Measurements from ENCODE around the gene GRID1.
"Not testable (repeated sequence)": the region's sequence is repeated elsewhere in the genome, so short reads cannot be mapped to it uniquely, and the experiment has no call there.

The GRID1 gene

DNA sequence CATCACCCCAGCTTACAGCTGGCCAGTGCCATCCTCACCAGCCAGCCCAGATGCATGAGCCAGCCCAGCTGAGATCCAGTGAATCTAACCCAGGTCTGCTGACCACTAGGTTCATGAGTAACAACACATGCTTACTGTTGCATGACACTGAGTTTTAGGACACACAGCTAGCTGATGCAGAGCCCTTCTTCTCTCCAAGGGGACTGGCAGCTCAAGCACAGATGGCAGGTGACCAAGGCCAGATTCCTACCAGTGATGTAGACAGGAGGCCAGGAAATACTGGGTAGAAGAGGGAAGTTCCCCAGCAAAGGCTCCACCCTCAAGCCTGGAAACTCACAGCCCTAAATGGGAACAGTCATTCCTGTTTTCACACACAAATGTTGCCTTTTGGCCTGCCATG, 236.6 kb downstream of the GRID1 start:
- DNase-seq = no peak

DNA sequence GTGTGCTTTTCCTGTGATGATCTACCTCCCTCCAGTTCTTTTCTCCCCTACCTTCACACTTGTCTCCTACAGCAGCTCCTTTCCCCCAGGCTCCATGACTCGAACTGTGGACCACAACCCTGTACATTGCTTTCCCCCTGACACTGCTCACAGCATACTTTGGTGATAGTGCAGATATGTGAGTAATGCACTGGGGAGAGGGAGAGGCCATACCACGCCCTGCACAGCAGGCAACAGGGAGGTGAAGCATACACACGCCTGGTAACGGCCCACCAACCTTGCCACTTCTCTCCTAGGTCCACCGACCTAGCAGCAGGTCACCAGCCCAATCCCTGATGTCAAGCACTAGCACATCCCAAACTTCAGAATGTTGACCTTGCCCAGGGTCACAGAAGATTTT, 238.2 kb downstream of the GRID1 start:
- DNase-seq = no peak

DNA sequence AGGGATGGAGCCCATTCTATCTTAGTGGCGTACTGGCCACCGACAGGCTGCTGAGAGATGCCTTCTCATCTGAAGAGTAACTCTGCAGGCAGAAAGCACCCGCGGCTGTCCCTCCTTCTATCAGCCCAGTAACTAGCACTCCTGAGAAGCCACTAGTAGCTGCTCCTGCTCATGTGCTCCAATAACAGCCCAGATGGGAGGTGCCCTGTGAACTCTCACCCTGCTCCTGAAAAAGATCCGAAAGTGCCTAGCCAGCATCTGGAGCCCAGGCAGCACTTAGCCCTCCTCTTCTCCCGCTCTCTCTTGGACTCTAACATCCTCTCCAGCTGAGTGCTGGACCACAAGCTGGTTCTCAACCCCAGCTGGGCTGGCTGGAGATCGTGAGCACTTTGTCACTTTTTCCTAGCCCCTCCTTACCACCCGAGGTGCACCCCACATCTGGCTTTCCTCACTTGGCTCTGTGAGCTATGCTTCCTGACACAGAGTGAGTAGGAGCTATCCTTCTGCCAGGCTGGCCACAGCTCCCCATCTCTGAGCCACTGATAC, 239.2 kb downstream of the GRID1 start:
- no peak for DNase-seq

DNA sequence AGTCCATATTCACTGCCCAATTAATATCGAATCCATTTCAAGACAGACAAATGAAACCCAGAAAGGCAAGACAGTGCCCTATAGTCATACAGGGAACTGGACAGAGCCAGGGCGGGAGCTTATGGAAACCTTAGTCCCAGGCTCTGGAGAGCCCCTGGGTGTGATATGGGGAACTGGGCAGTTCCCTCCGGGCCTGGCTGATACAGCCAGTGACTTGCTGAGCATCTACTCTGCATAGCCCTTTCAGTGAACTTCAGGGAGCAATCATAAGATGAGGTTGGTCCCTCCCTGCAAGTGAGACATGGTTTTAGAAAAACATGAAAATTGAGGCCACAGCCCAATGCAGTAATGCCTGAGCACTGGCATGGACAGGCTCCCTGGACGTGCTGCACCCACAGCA, 241.9 kb downstream of the GRID1 start:
- no peak for DNase-seq

DNA sequence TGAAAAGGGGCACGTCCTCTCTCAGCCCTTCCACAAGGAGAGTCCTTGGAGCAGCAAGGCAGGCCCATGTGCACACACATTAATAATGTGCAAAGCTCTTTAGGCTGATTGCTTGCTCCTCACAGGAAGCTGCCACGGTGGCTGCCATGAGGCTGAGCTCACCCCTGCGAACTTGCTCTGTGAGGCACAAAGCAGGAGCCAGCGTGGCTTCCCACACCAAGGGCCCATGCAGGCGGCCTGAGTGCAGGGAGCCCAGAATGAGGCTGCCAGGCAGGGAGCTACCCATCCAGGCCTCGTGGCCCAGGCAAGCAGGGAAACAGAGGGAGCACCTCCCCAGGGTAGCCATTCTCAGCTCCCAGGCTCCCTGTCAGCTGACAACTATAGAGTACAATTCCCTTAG, 242.9 kb downstream of the GRID1 start:
- DNase-seq = no peak

DNA sequence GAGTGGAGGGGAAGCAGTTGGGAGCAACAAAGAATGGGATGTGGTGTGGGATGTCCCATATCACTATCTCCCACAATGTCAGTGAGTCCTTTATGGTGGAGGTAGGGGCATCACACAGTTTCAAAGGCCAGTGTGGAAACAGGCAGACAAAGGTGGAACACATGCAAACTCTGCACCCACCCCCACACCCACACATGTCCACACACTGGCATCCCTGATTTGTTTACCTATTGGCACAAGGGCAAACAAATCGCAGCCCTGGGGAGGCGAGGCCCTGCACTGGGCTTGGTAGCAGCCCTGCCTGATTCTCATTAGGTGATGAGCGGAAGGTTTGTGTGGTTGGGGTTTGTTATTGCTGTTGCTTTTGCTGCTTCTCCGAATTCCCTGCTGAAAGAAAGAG, 243.3 kb downstream of the GRID1 start:
- DNase-seq = no peak

DNA sequence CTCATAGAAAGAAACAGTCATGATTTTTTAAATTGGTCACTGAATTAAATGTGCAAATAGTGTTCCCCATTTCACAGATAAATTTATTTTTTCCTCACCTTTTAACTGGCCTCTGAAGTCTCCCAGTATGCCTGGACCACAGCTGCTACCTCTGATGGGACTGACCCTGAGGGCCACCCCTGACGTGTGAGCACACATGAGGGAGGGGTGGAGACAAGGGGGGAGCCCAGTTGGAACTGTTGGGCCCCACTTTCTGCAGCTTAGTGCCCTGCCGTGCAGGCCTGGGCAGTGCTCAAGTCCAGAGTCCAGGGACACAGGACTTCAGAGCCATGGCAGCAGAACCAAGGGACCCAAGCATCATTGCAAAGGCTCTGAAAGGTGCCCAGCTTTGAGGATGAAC, 243.9 kb downstream of the GRID1 start:
- no peak for DNase-seq

DNA sequence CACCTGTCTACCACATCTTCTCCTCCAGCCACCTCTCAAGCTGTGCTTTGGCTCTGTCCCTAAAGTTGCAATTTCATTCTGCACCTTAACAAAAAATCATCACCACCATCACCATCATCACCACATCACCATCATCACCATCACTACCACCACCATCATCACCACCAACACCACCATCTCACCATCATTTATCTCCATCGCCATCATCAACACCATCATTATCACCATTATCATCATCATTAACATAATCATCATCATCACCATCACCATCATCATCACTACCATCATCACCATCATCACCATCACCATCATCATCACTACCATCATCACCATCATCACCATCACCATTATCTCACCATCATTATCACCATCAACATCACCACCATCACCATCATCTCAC, 245.4 kb downstream of the GRID1 start:
- no peak for DNase-seq

DNA sequence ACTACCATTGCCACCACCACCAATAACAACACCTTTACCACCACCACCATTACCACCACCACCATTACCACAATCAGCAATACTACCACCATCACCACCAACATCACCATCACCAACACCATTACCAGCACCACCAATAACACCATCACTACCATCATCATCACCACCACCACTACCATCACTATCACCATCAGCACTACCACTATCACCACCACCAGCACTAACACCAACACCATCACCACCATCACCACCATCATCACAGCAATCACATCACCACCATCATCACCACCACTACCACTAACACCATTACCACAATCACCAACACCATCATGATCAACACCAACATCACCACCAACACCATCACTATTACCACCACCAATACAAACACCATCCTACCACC, 249.5 kb downstream of the GRID1 start:
- DNase-seq = no peak

DNA sequence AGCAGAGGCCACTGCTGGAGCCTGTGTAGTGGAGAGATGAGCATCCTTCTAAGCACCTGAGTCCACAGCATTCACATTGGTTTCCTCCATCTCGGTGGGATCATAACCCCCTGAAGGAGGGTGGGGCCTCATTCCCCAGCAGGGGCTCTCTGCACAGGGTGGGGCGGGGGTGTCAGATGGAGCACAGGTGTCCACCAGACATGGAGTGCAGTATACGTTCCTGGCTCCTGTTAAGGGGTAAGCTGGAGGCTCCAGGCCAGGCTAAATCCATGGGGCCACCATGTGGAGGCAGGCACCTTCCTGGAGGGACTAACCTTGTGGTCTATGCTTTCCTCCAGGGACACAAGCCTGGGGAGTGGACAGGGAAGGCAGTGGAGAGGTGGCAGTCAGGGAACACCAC, 252.6 kb downstream of the GRID1 start:
- no peak for DNase-seq

DNA sequence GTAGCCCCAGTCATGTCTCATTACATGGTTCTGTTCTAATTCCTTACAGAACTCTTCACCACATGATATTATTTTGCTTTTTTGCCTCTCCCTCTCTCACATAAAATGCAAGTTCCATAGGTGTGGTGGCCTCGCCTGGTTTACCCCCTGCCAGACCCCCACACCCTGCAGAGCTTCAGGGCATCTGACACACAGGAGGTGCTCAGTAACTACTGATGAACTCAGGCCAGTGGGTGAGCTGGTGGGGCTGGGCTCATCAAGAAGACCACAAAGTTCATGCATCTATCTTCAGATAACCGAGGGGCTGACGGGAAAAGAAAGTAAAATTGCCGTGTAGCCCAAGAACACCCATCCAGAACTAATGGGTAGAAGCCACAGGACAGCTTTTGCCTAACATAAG, 253.1 kb downstream of the GRID1 start:
- DNase-seq = no peak

DNA sequence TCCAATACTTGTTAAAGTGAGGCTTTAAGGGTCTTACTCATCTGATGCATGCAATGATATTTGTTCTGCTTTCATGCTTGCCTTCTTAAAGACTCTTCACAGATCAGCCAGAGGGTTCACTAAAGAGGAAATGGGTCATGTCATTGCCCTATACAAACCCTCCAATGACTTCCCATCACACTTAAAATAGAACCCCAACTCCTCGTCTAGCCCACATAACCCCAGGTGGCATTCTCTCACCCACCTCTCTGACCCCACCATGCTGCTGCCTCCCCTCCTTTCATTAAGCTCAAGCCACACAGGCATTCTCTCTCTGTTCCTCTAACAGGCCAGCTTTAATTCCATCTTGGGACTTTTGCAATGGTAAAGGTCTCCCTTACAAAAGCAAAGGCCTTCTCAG, 253.6 kb downstream of the GRID1 start:
- no peak for DNase-seq

DNA sequence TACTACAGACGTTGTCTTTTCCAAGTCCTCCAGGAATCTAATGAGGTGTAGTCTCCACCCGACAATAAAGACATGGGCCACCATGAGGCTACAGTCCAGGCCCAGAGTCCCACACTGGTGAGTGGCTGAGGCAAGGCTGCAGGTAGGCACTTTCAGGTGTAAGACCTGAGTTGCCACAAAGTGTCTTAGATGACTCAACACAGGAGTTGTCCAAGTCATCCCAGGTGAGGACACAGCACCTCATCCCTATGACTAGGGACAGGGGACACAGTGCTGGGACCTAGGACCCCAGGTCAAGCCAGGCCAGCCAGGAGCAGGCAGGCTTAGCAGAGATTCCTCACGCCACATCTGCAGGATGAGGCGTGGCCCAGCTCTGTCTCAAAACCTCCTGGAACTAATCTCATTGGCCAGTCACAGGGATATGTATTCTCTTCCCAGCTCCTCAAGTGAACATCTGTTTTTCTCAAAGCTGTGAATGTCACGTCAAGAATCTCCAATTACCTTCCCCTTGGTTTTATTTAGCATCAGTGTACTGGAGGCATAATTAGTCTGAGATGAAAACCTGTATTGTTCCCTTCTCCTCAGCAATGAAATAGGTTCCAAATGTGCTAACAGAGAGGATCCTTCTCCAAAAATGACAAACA, 254.6 kb downstream of the GRID1 start:
- no peak for DNase-seq

DNA sequence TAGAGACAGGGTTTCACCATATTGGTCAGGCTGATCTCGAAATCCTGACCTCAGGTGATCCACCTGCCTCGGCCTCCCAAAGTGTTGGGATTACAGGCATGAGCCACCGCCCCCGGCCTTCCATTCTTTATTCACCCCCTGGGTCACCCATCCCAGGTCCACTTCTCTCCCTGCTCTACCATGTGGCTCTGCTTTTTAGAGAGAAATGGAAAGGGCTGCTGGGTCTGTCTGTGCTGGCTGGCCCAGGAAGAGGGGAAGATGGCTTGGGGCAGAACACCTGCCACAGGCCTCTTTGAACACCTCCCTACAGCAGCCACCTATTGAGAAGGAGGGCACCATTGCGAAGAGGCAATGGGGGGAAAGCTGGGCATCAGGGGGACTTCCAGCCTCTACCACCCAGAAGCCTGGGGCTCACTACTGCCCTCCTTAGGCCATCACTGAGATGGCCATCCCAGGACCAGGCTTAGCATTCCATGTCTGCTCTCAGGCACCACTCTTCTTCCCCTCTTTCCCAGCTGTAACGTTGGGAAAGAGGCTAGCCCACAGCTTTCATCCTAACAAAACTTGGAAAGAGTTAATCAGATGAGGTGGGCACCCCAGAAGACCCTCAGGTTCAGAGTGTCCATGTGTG, 256.3 kb downstream of the GRID1 start:
- DNase-seq = no peak

DNA sequence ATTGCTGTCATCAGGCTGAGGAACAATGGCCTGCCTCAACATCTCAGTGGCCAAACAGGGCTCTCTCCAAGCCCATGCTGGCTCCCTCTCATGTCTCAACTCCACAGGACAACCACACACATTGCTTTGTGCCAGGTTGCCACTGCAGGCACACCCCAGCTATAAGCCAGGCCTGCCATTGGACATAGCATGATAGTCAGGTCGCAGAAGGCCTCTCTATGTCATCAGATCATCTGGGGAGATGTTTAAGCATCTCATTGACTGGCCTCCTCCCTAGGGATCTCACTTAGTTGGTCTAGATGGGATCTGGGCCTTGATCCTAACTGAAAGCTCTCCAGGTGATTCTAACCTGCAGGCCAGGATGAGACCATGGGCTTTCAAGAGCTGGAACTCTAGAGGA, 257.2 kb downstream of the GRID1 start:
- no peak for DNase-seq

DNA sequence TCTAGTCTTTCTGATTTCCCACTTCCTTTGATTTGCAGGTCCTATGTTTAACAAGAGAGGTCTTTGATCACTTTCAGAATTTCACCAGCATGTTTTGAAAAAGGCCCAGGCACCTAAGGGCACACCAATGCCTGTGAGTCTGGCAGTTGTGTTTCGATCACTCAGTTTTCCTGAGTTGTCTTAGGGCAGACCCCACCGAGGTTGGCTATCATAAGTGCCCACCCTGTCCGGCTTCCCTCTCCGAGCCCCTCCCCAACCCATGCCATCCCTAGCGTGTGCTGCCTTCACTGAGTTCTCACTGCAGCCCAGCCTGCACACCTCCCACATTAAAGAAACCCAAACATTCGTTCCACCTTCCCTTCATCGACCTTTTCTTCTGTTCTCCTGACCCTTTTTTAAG, 257.9 kb downstream of the GRID1 start:
- no peak for DNase-seq

DNA sequence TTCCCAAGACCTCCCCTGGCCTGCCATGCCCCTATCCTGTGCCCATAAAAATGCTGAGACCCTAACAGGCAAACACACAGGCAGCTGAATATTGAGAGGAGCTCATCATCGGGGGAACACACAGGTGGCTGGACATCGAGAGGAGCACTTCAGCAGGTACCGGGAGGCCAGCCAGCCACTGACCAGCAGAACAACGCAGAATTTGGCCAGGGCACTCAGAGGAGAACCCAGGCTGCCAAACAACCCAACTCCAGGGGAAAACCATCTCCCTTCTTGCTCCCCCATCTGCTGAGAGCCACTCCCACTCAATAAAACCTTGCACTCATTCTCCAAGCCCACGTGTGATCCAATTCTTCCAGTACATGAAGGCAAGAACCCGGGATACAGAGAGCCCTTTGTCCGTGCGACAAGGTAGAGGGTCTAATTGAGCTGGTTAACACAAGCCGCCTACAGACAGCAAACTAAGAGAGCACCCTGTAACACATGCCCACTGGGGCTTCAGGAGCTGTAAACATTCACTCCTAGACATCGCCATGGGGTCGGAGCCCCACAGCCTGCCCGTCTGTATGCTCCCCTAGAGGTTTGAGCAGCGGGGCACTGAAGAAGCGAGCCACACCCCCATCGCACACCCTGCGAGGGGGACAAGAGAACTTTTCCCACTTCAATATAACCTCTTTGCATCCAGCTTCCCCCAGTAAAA, 258.8 kb downstream of the GRID1 start:
- not testable (repeated sequence) for DNase-seq

DNA sequence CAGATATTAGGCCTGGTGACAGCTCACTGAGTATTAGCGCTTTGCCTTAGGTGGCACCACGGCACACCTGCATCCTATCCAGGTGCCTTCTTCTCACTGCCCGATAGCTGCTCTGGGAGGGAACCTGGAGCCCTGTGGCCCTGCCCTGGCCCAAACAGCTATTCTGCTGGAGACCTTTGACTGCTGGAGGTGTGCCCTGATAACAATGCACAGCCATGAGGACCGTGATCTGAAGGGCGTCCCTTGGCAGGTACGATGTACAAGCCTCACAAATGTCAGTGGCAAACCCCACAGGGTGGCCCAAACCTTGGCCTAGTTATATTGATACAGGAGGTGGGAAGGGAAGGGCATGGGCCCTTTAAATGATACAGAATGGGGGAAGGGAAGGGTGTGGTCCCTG, 259.5 kb downstream of the GRID1 start:
- no peak for DNase-seq

DNA sequence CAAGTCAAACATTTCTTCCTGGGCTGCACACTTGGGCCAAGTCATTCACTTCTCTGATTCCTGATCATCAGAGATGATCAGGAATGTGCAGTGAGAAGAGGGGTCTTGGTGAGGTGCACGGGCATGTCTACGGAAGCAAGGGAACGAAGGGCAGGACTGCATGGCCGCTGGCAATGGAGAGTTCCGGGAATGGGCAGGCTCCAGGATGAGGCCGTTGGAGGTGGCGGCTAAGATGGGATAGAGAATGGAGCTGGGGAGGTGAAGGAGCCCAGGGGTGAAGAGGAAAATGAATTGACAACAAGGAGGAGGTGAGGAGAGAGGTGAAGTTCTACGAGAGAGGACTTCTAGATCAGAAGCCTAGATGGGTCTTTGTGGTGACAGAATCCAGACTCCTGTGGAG, 260.0 kb downstream of the GRID1 start:
- no peak for DNase-seq

DNA sequence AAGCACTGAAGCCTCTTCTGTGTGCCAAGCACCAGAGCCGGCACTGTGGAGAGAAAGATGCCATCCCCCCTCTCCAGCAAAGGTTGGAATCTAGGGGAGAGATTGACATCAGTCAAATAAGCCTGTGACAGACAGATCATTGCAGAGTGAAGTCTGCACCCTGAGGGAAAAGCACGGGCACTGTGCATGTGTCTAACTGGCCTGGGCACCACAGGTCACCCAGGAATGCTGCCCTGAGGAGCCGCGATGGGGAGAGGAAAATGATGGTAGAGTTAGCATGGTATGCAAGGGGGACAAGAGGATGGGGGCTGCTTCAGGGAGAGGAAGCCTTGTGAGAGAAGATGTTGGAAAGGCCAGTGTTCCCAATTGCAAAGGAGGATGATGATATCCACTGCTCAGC, 261.0 kb downstream of the GRID1 start:
- DNase-seq = no peak

DNA sequence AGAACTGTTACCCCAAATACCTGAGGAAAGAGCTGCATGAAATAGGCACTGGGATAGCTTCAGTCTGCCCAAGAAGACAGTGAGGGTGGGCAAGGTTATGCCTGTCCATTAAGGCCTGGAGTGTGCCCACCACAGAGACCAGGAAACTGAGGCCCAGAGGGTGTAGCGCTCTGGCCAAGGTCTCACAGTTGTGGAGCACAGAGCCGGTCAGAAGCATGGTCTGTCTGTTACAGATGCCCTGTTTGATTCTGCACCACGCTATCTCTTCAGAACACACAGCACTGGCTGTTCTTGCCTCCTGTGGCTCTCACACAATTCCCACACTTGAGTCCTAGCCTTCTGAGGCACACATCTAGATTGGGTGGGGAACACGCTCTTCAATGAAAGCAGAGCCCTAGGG, 261.4 kb downstream of the GRID1 start:
- no peak for DNase-seq

DNA sequence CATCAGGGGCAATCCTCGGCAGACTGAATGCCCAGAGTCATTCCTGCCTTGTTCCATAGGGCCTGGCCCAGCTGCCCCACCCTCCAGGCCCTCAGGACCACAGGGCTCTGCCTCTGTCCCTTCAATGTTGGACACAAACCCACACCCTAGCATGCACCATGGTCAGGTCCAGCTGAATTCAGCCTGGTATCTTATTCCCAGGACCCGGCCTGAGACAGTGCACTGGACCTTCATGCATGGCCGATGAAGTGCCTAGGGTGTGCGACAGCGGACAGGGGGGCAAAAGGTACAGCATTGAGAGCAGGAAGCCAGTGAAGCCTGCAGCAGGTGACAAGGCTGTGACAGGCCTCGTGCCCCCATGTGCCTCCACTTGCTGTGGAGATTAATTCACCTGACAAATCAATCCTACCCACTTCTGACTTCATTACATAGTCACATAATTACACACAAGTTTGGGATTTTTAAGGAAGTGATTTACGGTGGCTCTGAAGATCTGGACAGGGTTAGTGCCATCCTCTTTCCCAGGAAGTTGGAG, 261.9 kb downstream of the GRID1 start:
- no peak for DNase-seq

DNA sequence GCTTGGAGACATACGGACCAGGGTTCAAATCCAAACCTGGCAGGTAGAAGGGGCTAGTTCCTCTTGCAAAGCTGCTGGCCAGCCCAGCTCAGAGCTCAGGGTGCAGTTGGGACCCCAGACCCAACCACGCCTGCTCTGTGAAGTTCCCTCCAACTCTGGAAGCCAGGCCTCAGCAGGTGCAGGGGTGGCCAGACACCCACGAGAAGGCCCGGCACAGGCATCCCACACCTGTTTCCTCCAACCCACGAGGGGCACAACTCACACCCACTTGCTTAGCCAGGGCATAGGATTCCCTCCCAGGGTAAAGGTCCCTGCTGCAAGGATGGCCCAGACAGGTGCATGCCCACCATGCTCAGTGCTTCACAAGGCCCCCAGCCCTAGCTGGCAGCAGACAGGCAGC, 262.4 kb downstream of the GRID1 start:
- DNase-seq = no peak
